ENCODE data around the gene TNIP1. TPM values are rescaled to one million over a fixed set of nuclear protein-coding genes. Genes with fewer than 3 reads are reported as not detected.

The TNIP1 gene
- polyA plus RNA-seq, 1 of the 3 experiments (the other 2 are of a cell fraction) = 46.2 TPM

DNA sequence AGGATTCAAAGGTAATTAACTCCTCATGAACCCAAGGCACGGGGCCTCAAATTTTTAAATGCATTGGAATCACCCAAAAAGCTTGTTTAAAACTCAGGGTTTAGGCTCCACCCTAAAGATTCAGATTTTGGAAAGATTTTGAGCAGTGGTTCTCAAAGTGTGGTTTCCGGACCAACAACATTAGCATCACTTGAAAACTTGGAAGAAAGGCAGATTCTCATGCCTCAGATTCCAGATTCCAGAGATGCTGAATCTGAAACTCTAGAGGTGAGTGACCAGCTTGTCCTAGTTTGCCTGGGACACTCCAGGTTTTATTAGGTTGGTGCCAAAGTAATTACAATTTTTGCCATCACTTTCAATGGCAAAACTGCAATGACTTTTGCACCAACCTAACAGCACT lies 24.7 kb upstream of the TNIP1 start (continued):
- no peak for TF ChIP-seq MXI1 (IDR thresholded peaks at IDR 0.05; ENCODE audit: low read depth, low read length)
- no peak for TF ChIP-seq JUND (IDR thresholded peaks at IDR 0.05)

DNA sequence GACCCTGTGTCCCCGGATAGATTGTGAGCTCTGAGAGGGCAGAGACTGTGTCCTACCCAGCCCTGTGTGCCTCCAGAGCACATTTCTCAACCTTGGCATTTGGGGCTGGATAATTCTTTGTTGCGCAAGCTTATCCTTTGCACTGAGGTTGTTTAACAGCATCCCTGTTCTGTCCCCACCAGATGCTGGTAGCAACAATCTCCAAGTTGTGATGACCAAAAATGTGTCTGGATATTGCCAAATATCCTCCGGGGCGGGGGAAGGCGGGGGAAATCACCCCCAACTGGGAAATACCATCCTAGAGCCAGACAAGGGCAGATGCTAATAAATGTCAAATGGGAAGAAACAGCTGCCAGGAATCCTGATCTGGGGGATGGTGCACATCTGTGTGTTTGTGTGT lies 24.0 kb upstream of the TNIP1 start:
- no peaks in the 10 kb centered on the region for H3K9me2 ChIP-seq
- H3K4me1 ChIP-seq (ENCODE audit: control insufficient read depth in 1 of 2, insufficient read depth in 2 of 2, low read depth in 1 of 2, low read length in 1 of 2) = peaks cover 0 to 3% of the 10 kb centered on the region in 2 experiments; a peak in 1 of 4 replicates
- POLR2A ChIA-PET = no interaction called here
- H3K36me3 ChIP-seq (replicated peaks in 1 of 2; ENCODE audit: control insufficient read depth in 1 of 2, insufficient read depth in 2 of 2, low read length in 1 of 2) = peaks cover 13 to 35% of the 10 kb centered on the region in 2 experiments
- no peaks in the 10 kb centered on the region for H3K27me3 ChIP-seq (ENCODE audit: insufficient read depth)
- no peaks in the 10 kb centered on the region for H3F3A ChIP-seq (replicated peaks; ENCODE audit: insufficient read depth)
- DNase-seq = no peak
- H4K20me1 ChIP-seq (ENCODE audit: insufficient read depth) = no peaks in the 10 kb centered on the region
- TF ChIP-seq TAF1 (IDR thresholded peaks at IDR 0.05; ENCODE audit: borderline replicate concordance, low read depth, low read length) (no peak), SMC3 (IDR thresholded peaks at IDR 0.05; ENCODE audit: low read depth, low read length) (no peak), NRF1 (IDR thresholded peaks at IDR 0.05; ENCODE audit: low read depth, low read length) (no peak)
- no peak overlapping the region for H3K27ac ChIP-seq (ENCODE audit: low read depth in 2 of 2, low read length in 1 of 2)
- no peaks in the 10 kb centered on the region for H3K79me2 ChIP-seq (ENCODE audit: insufficient read depth)
- no peaks in the 10 kb centered on the region for H3K9me3 ChIP-seq
- H3K9ac ChIP-seq = no peak overlapping the region
- CTCF ChIA-PET = interaction anchor here (0.7 to 16.3 kb wide), 4 partner anchors 11 to 77 kb away, joined by 3 to 441 read pairs (median 19); no protein-coding TSS in a partner anchor
- H2AFZ ChIP-seq (ENCODE audit: low read depth) = no peak overlapping the region
- 89% methylated on average over 5 of the region's 5 CpGs for WGBS (ENCODE audit: low lambda C conversion rate)
- H3K4me2 ChIP-seq = no peak overlapping the region
- H3K4me3 ChIP-seq (ENCODE audit: low read depth in 2 of 2, low read length in 1 of 2) = no peak overlapping the region

DNA sequence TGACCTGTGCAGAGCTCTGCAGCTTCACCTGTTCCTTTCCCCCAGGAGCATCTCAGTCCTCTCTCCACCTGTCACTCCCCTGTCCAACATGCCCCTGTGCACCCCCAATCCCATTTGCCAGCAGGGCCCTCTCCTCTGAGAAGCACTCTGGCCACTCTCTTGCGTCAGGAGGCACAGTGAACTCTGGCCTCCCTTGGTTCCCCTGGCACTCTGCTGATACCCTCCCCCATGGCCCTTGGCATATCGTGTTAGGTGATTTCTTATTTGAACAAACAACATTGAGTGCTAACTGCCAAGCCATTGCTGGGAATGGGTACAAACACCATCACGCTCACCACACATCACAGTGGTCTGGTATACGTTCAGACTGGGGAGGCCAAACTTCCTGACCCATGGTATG lies 20.9 kb upstream of the TNIP1 start:
- Histone ChIP-seq H3F3A (replicated peaks; ENCODE audit: insufficient read depth) (no peaks in the 10 kb centered on the region), H3K27me3 (ENCODE audit: insufficient read depth) (no peaks in the 10 kb centered on the region), H3K27ac (ENCODE audit: low read depth in 2 of 2, low read length in 1 of 2) (no peak overlapping the region), H2AFZ (ENCODE audit: low read depth) (no peak overlapping the region), H3K9ac (no peak overlapping the region), H4K20me1 (ENCODE audit: insufficient read depth) (no peaks in the 10 kb centered on the region), H3K9me3 (no peaks in the 10 kb centered on the region), H3K4me2 (no peak overlapping the region), H3K79me2 (ENCODE audit: insufficient read depth) (no peaks in the 10 kb centered on the region), H3K9me2 (no peaks in the 10 kb centered on the region), H3K4me3 (ENCODE audit: low read depth in 2 of 2, low read length in 1 of 2) (no peak overlapping the region), H3K4me1 (ENCODE audit: control insufficient read depth in 1 of 2, insufficient read depth in 2 of 2, low read depth in 1 of 2, low read length in 1 of 2) (no peaks in the 10 kb centered on the region; a peak in 1 of 4 replicates), H3K36me3 (replicated peaks in 1 of 2; ENCODE audit: control insufficient read depth in 1 of 2, insufficient read depth in 2 of 2, low read length in 1 of 2) (peaks cover 5 to 15% of the 10 kb centered on the region in 2 experiments)
- no peak for TF ChIP-seq ELF1 (IDR thresholded peaks at IDR 0.05)
- TF ChIP-seq, protein P1, sequence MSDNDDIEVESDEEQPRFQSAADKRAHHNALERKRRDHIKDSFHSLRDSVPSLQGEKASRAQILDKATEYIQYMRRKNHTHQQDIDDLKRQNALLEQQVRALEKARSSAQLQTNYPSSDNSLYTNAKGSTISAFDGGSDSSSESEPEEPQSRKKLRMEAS (IDR thresholded peaks at IDR 0.05; ENCODE audit: low read depth) = no peak
- TF ChIP-seq GATA2 (CRISPR knock-in tag; IDR thresholded peaks at IDR 0.05) = no peak
- no peak for TF ChIP-seq EZH2phosphoT487 (IDR thresholded peaks at IDR 0.05; ENCODE audit: borderline replicate concordance, low read depth)
- no peak for TF ChIP-seq TEAD4 (IDR thresholded peaks at IDR 0.05; ENCODE audit: borderline replicate concordance, insufficient read depth)
- TF ChIP-seq, protein P2, sequence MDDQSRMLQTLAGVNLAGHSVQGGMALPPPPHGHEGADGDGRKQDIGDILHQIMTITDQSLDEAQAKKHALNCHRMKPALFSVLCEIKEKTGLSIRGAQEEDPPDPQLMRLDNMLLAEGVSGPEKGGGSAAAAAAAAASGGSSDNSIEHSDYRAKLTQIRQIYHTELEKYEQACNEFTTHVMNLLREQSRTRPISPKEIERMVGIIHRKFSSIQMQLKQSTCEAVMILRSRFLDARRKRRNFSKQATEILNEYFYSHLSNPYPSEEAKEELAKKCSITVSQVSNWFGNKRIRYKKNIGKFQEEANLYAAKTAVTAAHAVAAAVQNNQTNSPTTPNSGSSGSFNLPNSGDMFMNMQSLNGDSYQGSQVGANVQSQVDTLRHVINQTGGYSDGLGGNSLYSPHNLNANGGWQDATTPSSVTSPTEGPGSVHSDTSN (IDR thresholded peaks at IDR 0.05) = no peak
- TF ChIP-seq FOXM1 (IDR thresholded peaks at IDR 0.05; ENCODE audit: low read depth) = no peak
- TF ChIP-seq MEF2A (IDR thresholded peaks at IDR 0.05; ENCODE audit: borderline replicate concordance, low read depth) = no peak
- no peak for TF ChIP-seq POLR2AphosphoS5 (IDR thresholded peaks at IDR 0.05; ENCODE audit: low read depth, low read length)
- TF ChIP-seq, protein P3, sequence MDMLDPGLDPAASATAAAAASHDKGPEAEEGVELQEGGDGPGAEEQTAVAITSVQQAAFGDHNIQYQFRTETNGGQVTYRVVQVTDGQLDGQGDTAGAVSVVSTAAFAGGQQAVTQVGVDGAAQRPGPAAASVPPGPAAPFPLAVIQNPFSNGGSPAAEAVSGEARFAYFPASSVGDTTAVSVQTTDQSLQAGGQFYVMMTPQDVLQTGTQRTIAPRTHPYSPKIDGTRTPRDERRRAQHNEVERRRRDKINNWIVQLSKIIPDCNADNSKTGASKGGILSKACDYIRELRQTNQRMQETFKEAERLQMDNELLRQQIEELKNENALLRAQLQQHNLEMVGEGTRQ (IDR thresholded peaks at IDR 0.05; ENCODE audit: borderline replicate concordance, low read depth, low read length) = no peak
- no peak for TF ChIP-seq JUND (IDR thresholded peaks at IDR 0.05)
- no peak for TF ChIP-seq RAD21 (IDR thresholded peaks at IDR 0.05; ENCODE audit: low read length)
- TF ChIP-seq TAF1 (IDR thresholded peaks at IDR 0.05; ENCODE audit: borderline replicate concordance, low read depth, low read length) = no peak
- 90% methylated on average over 4 of the region's 4 CpGs for WGBS (ENCODE audit: low lambda C conversion rate)
- POLR2A ChIA-PET = no interaction called here
- DNase-seq = no peak
- CTCF ChIA-PET = interaction anchor here (0.9 to 2.6 kb wide), 7 partner anchors 14 to 99 kb away, joined by 3 to 13 read pairs (median 3); no protein-coding TSS in a partner anchor

Measured in SK-N-SH (cell line).